ENCODE results near the gene SEMA3E.
"Not testable (repeated sequence)": the region's sequence is repeated elsewhere in the genome, so short reads cannot be mapped to it uniquely, and the experiment has no call there.

Gene SEMA3E

GRCh38 chr7:83648464-83649241 is at the start of gene SEMA3E:
SEMA3E (minus strand) TSS chr7:83649139.
- DNase-seq (ENCODE audit: low spot score), result no peak

GRCh38 chr7:83697804-83698530 is 49.0 kb upstream of the SEMA3E start:
- DNase-seq (ENCODE audit: low spot score), result no peak

- DNase-seq (ENCODE audit: low spot score), result no peak
Observed at GRCh38 chr7:83696101-83696500, 47.2 kb upstream of the SEMA3E start.

GRCh38 chr7:83695128-83695960 is 46.4 kb upstream of the SEMA3E start:
- DNase-seq (ENCODE audit: low spot score), result no peak

- no peak for DNase-seq (ENCODE audit: low spot score)
Observed at GRCh38 chr7:83693256-83693655, 44.3 kb upstream of the SEMA3E start.

- DNase-seq (ENCODE audit: low spot score), result no peak
Observed at GRCh38 chr7:83691095-83691494, 42.2 kb upstream of the SEMA3E start.

- no peak for DNase-seq (ENCODE audit: low spot score)
Observed at GRCh38 chr7:83689855-83690254, 40.9 kb upstream of the SEMA3E start.

GRCh38 chr7:83686416-83686815 is 37.5 kb upstream of the SEMA3E start:
- DNase-seq (ENCODE audit: low spot score), result no peak

- DNase-seq (ENCODE audit: low spot score), result no peak
Observed at GRCh38 chr7:83684928-83685327, 36.0 kb upstream of the SEMA3E start.

- DNase-seq (ENCODE audit: low spot score), result no peak
Observed at GRCh38 chr7:83681200-83681778, 32.4 kb upstream of the SEMA3E start.

GRCh38 chr7:83677180-83677866 is 28.4 kb upstream of the SEMA3E start:
- DNase-seq (ENCODE audit: low spot score), result no peak

- not testable (repeated sequence) for DNase-seq (ENCODE audit: low spot score)
Observed at GRCh38 chr7:83673291-83673690, 24.4 kb upstream of the SEMA3E start.

GRCh38 chr7:83672157-83672556 is 23.2 kb upstream of the SEMA3E start:
- no peak for DNase-seq (ENCODE audit: low spot score)

GRCh38 chr7:83663131-83663530 is 14.2 kb upstream of the SEMA3E start:
- DNase-seq (ENCODE audit: low spot score), result no peak

GRCh38 chr7:83658126-83658525 is 9.2 kb upstream of the SEMA3E start:
- no peak for DNase-seq (ENCODE audit: low spot score)

GRCh38 chr7:83655951-83656556 is 7.1 kb upstream of the SEMA3E start:
- peak; percentile 15 for DNase-seq (ENCODE audit: low spot score)

GRCh38 chr7:83652481-83652880 is 3.5 kb upstream of the SEMA3E start:
- DNase-seq (ENCODE audit: low spot score), result no peak

- no peak for DNase-seq (ENCODE audit: low spot score)
Observed at GRCh38 chr7:83649701-83650100, 762 bp upstream of the SEMA3E start.

- DNase-seq (ENCODE audit: low spot score), result no peak
Observed at GRCh38 chr7:83646027-83646426, 2.9 kb downstream of the SEMA3E start.

- no peak for DNase-seq (ENCODE audit: low spot score)
Observed at GRCh38 chr7:83643739-83644138, 5.2 kb downstream of the SEMA3E start.

GRCh38 chr7:83643012-83643411 is 5.9 kb downstream of the SEMA3E start:
- DNase-seq (ENCODE audit: low spot score), result no peak
